Hematopoietic multipotent progenitor cell treated with erythropoietin and hydrocortisone succinate and interleukin-3 and kit ligand, for 4 days (in vitro differentiated cells): ENCODE data around the gene C1orf115.
"Not testable (repeated sequence)": the region's sequence is repeated elsewhere in the genome, so short reads cannot be mapped to it uniquely, and the experiment has no call there.

Experiments
- DNase-seq: peaks from one replicate; pipeline ENCODE4 v3.0.0-alpha.2; 2015

Gene C1orf115

DNA sequence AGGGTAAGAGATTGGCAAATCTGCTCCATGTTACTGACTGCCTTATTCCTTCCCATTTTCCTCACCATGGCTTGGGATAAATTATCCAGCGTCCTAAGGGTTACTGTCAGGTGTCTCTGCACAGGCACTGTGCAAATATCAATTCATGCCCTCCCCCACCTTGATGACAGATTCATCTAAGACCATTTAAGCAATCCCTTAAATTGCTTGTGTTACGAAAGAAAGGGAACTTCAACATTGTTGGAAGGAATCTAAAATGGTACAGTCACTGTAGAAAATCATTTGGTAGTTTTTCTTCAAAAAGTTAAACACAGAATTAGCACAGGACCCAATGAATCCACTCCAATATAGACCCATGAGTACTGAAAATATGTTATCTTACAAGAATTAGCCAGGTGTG, 40.3 kb downstream of the C1orf115 start:
- DNase-seq, result no peak

DNA sequence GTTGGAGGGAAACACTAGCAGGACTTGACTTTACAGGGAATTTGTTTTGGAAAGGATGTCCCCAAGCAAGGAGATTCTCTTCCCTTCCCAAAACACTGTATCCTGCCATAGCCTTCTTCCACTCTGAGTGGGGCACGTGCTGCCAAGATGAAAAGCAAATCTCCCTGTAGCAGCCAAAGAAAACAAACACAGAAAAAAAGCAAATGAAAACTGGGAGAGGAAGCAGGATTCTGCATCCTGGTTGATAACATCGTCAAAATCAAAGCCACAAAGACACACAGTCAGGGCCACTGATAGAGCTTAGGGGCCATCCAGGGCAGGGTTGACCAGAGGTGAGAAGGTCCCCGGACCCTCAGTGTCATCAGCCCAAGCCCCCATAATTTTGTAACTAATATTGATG, 42.0 kb downstream of the C1orf115 start:
- no peak for DNase-seq

DNA sequence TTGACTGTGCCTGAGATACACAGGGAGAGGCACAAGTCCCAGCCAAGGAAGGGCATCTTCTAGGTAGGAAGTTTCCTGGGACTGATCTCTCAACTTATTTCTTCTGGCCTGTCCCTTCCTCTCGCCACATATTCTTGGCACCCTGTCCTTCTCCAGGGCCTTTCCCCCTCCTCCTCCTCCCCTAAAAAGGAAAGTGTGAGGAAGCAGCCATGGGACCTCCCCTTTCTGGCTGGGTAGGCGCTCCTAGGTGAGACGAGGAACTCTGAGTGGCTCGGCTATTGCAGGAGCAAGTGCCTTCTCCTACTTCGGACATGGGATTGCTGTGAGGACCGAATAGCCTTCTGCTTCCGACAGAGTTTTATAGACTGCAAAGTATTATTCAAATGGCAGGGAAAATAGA, 42.5 kb downstream of the C1orf115 start:
- DNase-seq, result no peak

DNA sequence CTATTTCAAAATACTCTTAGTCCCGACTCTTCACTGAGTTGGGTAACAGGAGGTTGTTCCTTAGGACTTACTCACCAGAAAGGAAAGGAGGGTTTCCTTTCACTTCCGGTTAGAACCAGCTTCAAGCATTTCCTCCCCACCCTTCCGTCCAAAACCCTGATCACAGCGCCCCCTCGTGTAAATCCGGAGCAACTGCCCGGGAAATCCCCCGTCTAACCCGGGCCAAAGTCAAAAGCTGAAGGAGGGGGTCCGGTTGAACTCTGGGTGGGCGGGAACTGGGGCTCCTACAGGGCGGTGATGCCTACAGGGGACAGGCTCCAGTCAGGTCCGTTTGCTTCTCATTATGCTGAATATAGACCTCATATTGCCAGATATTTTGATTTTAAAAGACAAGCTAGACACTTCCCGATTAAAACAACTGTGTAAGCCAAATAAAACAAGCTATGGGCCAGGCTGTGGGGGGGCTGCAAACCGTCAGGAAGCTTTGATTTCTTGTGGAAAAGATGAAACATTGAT, 43.0 kb downstream of the C1orf115 start:
- DNase-seq, result peak; percentile 89

DNA sequence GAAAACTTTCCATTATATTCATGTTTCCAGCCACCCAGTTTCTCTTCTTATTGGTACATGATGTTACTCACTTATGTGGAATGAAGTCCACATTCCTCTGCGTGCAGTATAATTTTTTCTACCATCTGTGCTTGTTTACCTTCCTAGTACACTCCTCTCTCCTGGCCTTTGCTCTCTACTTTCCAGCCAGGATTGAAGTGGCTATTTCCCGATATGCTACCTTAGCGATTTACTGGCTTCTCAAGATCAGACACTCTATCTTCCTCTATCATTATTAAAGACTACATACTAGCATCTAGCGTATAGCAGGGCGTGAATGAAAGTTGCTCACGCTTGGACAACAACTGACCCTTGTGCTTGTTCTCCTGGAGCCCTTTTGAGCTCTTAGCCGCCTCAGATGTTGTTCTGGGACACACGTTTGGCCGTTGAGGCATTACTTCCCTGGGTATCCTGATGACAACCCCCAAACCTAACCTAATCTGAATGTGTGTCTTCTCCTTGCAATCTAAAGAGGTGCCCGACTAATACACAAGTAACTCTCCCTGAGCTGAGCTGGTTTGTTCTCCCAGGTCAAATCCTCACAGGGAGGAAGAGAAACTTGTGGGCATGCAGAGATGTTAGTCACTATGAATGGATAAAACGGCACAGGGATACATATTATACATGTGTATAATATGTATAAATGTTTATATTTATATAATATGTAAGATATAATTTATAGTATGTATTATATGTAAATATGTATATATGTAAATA, 44.6 kb downstream of the C1orf115 start:
- DNase-seq, result no peak

DNA sequence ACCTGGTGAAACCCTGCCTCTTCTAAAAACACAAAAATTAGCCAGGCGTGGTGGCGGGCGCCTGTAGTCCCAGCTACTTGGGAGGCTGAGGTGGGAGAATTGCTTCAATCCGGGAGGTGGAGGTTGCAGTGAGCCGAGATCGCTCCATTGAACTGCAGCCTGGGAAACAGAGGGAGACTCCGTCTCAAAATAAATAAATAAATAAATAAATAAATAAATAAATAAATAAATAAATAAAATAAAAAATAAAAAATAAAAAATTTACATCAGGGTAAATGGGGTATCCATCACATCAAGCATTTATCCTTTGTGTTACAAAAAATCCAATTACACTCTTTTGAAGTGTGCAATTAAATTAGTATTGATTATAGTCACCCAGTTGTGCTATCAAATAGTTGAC, 46.1 kb downstream of the C1orf115 start:
- DNase-seq, result not testable (repeated sequence)

DNA sequence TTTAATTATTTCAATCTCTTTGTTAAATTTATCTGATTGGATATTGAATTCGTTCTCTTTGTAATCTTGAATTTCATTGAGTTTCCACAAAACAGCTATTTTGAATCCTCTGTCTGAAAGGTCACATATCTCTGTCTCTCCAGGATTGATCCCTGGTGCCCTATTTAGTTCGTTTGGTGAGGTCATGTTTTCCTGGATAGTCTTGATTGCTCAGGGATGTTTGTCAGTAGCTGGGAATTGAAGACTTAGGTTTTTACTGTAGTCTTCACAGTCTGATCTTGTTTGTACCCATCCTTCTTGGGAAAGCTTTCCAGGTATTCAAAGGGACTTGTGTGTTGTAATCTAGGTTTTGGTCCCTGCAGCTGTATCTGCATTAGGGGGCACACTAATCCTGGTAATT, 51.2 kb downstream of the C1orf115 start:
- DNase-seq, result no peak

DNA sequence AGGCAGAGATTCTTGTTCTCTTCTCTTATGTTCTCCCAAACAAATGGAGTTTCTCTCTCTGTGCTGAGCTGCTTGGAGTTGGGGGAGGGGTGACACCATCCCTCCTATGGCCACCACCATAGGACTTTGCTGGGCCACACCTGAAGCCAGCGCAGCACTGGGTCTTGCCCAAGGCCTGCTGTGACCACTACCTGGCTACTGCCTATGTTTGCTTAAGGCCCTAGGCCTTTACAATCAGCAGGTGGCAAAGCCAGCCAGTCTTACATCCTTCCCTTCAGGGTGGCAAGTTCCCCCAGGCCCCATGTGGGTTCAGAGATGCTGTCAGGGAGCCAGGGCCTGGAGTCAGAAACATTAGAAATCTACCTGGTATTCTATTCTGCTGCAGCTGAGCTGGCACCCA, 51.7 kb downstream of the C1orf115 start:
- no peak for DNase-seq

DNA sequence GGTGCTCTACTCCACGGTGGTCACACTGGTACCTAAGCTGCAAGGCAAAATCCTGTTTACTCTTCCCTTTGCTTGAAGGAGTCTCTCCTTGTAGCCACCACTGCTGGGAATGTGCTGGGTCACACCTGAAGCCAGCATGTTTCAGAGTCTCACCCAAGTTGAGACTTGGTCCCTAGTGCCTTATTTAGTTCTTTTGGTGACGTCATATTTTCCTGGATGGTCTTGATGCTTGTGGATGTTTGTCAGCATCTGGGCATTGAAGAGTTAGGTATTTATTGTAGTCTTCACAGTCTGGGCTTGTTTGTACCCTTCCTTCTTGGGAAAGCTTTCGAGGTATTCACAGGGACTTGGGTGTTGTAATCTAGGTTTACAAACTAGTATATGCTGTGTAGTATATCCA, 52.4 kb downstream of the C1orf115 start:
- DNase-seq, result no peak

DNA sequence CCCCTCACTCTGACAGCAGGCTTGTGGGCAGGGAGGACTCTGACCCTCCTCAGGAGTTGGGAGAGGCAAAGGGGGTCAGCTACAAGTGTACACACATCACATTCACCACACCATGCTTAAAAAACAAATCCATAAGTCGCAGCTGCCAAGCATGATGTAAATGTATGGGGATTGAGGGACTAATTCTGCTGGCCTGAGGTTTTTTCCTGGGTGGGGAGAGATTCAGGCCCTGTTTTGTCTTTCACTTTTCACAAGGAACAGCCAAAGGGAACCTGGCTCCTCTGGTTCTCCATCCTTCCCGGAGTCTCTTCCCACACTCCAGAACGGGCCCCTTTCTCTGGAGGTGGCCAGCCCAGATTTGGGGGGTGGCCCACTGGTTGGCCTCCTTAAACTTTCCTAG, 56.7 kb downstream of the C1orf115 start:
- no peak for DNase-seq

DNA sequence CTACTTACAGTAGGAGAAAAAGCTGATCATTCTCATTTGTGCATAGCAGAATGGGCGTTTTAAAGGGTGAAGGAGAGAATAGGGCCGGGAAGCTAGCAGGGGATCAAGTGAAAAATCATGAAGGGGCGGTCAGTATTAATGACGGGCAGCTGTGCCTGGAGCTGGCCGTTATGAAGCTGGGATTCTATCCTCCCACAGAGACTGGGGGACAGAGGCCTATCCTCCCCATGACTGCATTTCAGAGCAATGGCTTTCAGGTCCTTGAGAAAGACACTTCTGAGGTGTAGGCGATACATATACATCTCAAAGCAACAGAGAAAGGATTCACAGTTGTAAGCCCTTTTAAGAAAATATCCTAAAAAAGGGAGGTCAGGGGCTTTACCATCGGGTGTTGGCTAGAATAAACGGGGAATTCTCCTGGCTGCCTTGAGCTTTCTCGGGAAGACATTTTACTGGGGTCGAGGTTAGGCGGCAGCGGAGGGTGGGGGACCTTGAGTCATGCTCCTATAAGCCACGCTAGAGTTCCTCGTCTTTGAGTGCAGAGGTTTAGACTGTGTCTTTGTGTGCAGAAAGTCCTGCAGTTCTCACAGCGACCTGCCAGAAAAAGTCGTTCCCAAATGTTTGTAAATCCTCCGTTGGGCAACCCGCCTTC, 57.4 kb downstream of the C1orf115 start:
- no peak for DNase-seq

DNA sequence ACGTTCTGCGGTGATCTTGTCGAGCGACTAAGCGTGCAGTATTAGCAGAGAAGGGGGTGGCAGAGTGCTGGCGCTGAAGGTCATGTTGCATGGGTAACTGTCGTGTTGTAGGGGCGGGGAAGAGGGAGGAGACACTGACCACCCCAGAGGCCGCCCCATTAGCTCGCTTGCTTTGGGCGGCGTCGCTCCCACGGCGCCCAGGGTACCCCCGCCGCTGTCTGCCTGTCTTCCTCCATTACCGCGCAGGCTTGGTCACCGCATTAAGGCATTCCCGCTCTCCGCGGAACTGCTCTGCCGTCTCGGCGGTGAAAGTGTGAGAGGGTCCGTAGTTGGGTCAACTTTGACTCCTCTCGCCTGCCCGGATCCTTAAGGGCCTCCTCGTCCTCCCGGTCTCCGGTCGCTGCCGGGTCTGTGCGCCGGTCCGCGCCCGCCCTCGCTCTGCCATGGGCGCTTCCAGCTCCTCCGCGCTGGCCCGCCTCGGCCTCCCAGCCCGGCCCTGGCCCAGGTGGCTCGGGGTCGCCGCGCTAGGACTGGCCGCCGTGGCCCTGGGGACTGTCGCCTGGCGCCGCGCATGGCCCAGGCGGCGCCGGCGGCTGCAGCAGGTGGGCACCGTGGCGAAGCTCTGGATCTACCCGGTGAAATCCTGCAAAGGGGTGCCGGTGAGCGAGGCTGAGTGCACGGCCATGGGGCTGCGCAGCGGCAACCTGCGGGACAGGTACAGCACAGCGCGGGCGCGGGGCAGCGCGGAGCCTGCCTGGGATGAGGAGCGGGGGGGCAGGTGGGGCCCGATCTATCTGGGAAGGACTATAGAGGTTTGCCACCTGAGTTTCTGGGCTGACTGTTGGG, 58.1 kb downstream of the C1orf115 start, which contains the start of gene MTARC2:
Gene MTARC2 (plus strand): TSS at position 234 of the 846 bp plus-strand sequence. CDS start 210 bp downstream, at position 444.
- DNase-seq, result peak; percentile 75
